MM.1S (cell line): Measurements from ENCODE around the gene KIAA1191.

ENCODE experiments used
- DNase-seq: peaks from one replicate; pipeline ENCODE4 v3.0.0-alpha.2; 2015
- H2AFZ ChIP-seq: fragments of 300-600 bp; sonication (generic); 2 replicates; pipeline ENCODE4 v1.6.0; 2016; ENCODE audit warnings: antibody characterized with exemption, low read length
- H3F3A ChIP-seq: fragments of 300-600 bp; sonication (generic); 2 replicates; pipeline ENCODE4 v1.6.1; 2016; ENCODE audit warnings: mild to moderate bottlenecking, antibody characterized with exemption, low read length, moderate library complexity, mixed read lengths; ENCODE audit not compliant: insufficient read depth
- H3K27ac ChIP-seq: fragments of 300-600 bp; sonication (generic); 2 replicates; pipeline ENCODE4 v1.5.1; 2016; ENCODE audit warnings: mild to moderate bottlenecking, low read length
- H3K27me3 ChIP-seq: fragments of 300-600 bp; sonication (generic); replicated peaks from 2 replicates; pipeline ENCODE4 v1.6.0; 2016; ENCODE audit warnings: low read length; ENCODE audit not compliant: insufficient read depth
- H3K36me3 ChIP-seq: fragments of 300-600 bp; sonication (generic); replicated peaks from 2 replicates; pipeline ENCODE4 v1.6.1; 2016; ENCODE audit warnings: mild to moderate bottlenecking, low read length, mixed read lengths; ENCODE audit not compliant: insufficient read depth
- H3K4me1 ChIP-seq: fragments of 300-600 bp; sonication (generic); 2 replicates; pipeline ENCODE4 v1.6.1; 2016; ENCODE audit warnings: low read length, mixed read lengths
- H3K4me2 ChIP-seq: fragments of 300-600 bp; sonication (generic); 2 replicates; pipeline ENCODE4 v1.6.0; 2016; ENCODE audit warnings: low read depth, low read length
- H3K4me3 ChIP-seq: fragments of 300-600 bp; sonication (generic); 2 replicates; pipeline ENCODE4 v1.5.1; 2016; ENCODE audit warnings: low read length, mixed read lengths
- H3K79me2 ChIP-seq: fragments of 300-600 bp; sonication (generic); 2 replicates; pipeline ENCODE4 v1.6.1; 2016; ENCODE audit warnings: mixed run types, low read length, mixed read lengths
- H3K9ac ChIP-seq: fragments of 300-600 bp; sonication (generic); 2 replicates; pipeline ENCODE4 v1.6.1; 2016; ENCODE audit warnings: low read length, mixed read lengths
- H3K9me2 ChIP-seq: fragments of 300-600 bp; sonication (generic); replicated peaks from 2 replicates; pipeline ENCODE4 v1.6.1; 2016; ENCODE audit warnings: mild to moderate bottlenecking, low read length, mixed read lengths; ENCODE audit not compliant: insufficient read depth
- H3K9me3 ChIP-seq: fragments of 300-600 bp; sonication (generic); replicated peaks from 2 replicates; pipeline ENCODE4 v1.6.1; 2016; ENCODE audit warnings: mild to moderate bottlenecking, low read length, mixed read lengths; ENCODE audit not compliant: insufficient read depth
- H4K20me1 ChIP-seq: fragments of 300-600 bp; sonication (generic); 2 replicates; pipeline ENCODE4 v1.6.1; 2016; ENCODE audit warnings: mild to moderate bottlenecking, low read length, moderate library complexity, mixed read lengths; ENCODE audit not compliant: insufficient read depth
- CTCF ChIP-seq: fragments of 300-600 bp; sonication (generic); IDR thresholded peaks from 2 replicates; pipeline ENCODE4 v1.5.1; 2016; ENCODE audit warnings: antibody characterized with exemption, low read length, mixed read lengths
- EZH2 ChIP-seq: fragments of 300-600 bp; sonication (generic); optimal IDR thresholded peaks from 2 replicates; pipeline ENCODE3; 2017; ENCODE audit warnings: low read depth, mild to moderate bottlenecking, antibody characterized with exemption, low read length, mixed read lengths
- EZH2phosphoT487 ChIP-seq: fragments of 300-600 bp; sonication (generic); IDR thresholded peaks from 2 replicates; pipeline ENCODE4 v1.6.1; 2018; ENCODE audit warnings: antibody characterized with exemption, low read length

Gene KIAA1191

DNA sequence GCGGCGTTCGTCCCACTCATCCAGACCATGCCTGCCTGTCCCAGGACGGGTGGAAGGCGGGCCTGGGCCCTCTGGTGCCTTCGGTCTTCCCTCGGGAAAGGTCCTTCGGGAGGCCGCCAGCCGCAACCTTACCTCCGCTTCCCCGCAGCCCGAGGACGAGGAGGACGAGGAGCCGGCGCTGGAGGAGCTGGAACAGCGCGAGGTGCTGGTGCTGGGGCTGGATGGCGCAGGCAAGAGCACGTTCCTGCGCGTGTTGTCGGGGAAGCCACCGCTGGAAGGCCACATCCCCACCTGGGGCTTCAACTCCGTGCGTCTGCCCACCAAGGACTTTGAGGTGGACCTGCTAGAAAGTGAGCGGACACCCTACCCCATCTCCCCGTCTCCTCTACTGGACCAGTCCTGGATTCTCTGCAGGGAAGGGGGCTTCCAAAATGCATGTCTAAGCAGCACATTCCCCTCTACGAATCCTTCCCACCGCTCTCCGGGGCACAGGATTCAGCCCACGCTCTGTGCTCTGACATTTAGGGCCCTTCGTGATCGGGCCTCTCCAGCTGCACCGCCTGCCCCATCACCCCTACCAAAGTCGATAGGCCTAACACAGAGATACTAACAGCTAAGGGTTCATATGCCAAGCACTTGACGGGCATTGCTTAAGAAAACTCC, 4.8 kb upstream of the KIAA1191 start:
- no peak overlapping the region for H2AFZ ChIP-seq
- H3K36me3 ChIP-seq: no peaks in the 10 kb centered on the region
- H3K4me2 ChIP-seq: no peak overlapping the region
- H3K9me2 ChIP-seq: no peaks in the 10 kb centered on the region
- H3K27ac ChIP-seq: no peak overlapping the region
- no peak overlapping the region for H3K9ac ChIP-seq
- DNase-seq: no peak
- no peaks in the 10 kb centered on the region for H3K9me3 ChIP-seq
- peaks cover 2% of the 10 kb centered on the region for H3K79me2 ChIP-seq
- no peak overlapping the region for H3K4me3 ChIP-seq
- H3F3A ChIP-seq: no peaks in the 10 kb centered on the region; the same call in 1 of the 2 replicates
- H3K27me3 ChIP-seq: peaks cover 32% of the 10 kb centered on the region
- H3K4me1 ChIP-seq: 0 out of 2 replicates have a peak, but pooled peaks cover 5% of the 10 kb centered on the region
- no peak for TF ChIP-seq EZH2
- no peak for TF ChIP-seq EZH2phosphoT487
- no peak for TF ChIP-seq CTCF
- H4K20me1 ChIP-seq: no peaks in the 10 kb centered on the region

DNA sequence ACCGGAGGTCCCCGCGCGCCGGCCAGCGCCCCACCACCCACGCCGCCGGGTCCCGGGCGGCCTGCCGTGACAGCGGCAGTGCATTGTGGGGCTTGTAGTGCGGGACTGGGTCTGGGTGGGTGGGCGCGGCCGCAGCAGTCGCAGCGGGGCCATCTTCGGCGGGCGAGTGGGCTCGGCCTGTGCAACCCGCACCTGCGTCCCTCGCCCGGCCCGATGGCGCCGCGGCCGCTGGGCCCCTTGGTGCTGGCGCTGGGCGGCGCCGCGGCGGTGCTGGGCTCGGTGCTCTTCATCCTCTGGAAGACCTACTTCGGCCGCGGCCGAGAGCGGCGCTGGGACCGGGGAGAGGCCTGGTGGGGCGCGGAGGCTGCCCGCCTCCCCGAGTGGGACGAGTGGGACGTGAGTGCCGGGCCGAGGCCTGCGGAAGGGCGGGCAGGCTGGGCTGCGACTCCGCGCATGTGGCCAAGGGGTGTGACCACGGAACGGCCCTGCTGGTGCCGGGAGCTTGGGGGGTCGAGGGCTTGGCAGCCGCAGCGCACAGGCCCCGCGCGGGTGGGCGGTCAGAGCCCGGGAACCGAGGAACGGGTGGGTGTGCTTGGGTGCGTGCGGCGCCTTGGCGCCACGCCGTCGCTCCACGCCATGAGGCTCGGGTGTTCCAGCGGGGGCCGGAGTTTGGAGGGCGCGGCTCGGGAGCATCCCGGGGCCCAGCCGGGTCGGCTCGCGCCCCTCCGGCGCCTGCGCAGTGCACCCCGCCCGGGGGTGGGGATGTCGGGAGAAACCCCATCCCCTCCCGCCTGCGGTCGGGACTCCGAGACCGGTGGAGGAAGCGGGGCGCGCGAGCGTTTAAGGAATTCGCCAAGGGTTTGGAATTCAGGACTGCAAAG, 4.0 kb upstream of the KIAA1191 start, which contains the start of gene ARL10:
ARL10 (plus strand) TSS at position 137 of the 881 bp plus-strand sequence; CDS start at position 214, 77 bp downstream.
- Histone ChIP-seq H3K79me2 (peaks cover 9% of the 10 kb centered on the region), H3K4me1 (0 out of 2 replicates have a peak, but pooled peaks cover 5% of the 10 kb centered on the region), H3K36me3 (no peaks in the 10 kb centered on the region), H3K4me3 (no peak within 1 kb of the TSS; the same call in 1 of the 2 replicates), H2AFZ (no peak within 1 kb of the TSS), H3K9me3 (no peaks in the 10 kb centered on the region), H3F3A (no peaks in the 10 kb centered on the region; the same call in 1 of the 2 replicates), H3K4me2 (peak within 1 kb of the TSS; percentile 59), H3K27me3 (peaks cover 32% of the 10 kb centered on the region), H3K9me2 (no peaks in the 10 kb centered on the region), H3K27ac (no peak within 1 kb of the TSS), H4K20me1 (no peaks in the 10 kb centered on the region), H3K9ac (no peak within 1 kb of the TSS)
- DNase-seq: no peak
- no peak for TF ChIP-seq CTCF
- no peak for TF ChIP-seq EZH2
- TF ChIP-seq EZH2phosphoT487: no peak

- no peaks in the 10 kb centered on the region for H4K20me1 ChIP-seq
- no peaks in the 10 kb centered on the region for H3K36me3 ChIP-seq
- H3F3A ChIP-seq: no peaks in the 10 kb centered on the region; the same call in 1 of the 2 replicates
- no peak overlapping the region for H3K4me3 ChIP-seq
- no peaks in the 10 kb centered on the region for H3K9me3 ChIP-seq
- H3K4me1 ChIP-seq: 0 out of 2 replicates have a peak, but pooled peaks cover 5% of the 10 kb centered on the region
- no peak overlapping the region for H2AFZ ChIP-seq
- H3K27me3 ChIP-seq: peaks cover 32% of the 10 kb centered on the region
- peaks cover 13% of the 10 kb centered on the region for H3K79me2 ChIP-seq
- TF ChIP-seq EZH2: no peak
- H3K4me2 ChIP-seq: no peak overlapping the region
- H3K9ac ChIP-seq: no peak overlapping the region
- DNase-seq: no peak
- H3K27ac ChIP-seq: no peak overlapping the region
- H3K9me2 ChIP-seq: no peaks in the 10 kb centered on the region
These were observed 3.3 kb upstream of the KIAA1191 start for GRCh38 chr5:176364765-176365350.
